H9 (cell line): ENCODE data around the gene RAB3GAP2. TPM values are rescaled to one million over a fixed set of nuclear protein-coding genes. Genes with fewer than 3 reads are reported as not detected.

Source experiments
- DNase-seq: peaks from one replicate; pipeline ENCODE4 v3.0.0-alpha.2; 2017
- H2AFZ ChIP-seq: one replicate; pipeline ENCODE4 v1.6.1; 2013; ENCODE audit warnings: mild to moderate bottlenecking, low read length, control low read depth, moderate library complexity
- H2AK5ac ChIP-seq: 2 replicates; pipeline ENCODE4 v1.6.1; 2013; ENCODE audit warnings: low read length, control low read depth, mixed read lengths; ENCODE audit not compliant: insufficient read length
- H2BK120ac ChIP-seq: one replicate; pipeline ENCODE4 v1.6.1; 2013; ENCODE audit warnings: low read depth, mild to moderate bottlenecking, low read length, control low read depth, inconsistent platforms; ENCODE audit not compliant: poor library complexity, severe bottlenecking
- H2BK12ac ChIP-seq: 2 replicates; pipeline ENCODE4 v1.6.1; 2013; ENCODE audit warnings: low read length, control low read depth, mixed read lengths, low read depth; ENCODE audit not compliant: insufficient read length
- H2BK15ac ChIP-seq: 2 replicates; pipeline ENCODE4 v1.6.1; 2013; ENCODE audit warnings: low read depth, low read length, control low read depth
- H2BK20ac ChIP-seq: one replicate; pipeline ENCODE4 v1.6.1; 2013; ENCODE audit warnings: low read depth, mild to moderate bottlenecking, low read length, control low read depth, inconsistent platforms; ENCODE audit not compliant: poor library complexity, severe bottlenecking
- H2BK5ac ChIP-seq: 2 replicates; pipeline ENCODE4 v1.6.1; 2013; ENCODE audit warnings: low read length, control low read depth, mixed read lengths; ENCODE audit not compliant: insufficient read length
- H3K14ac ChIP-seq: 2 replicates; pipeline ENCODE4 v1.6.1; 2013; ENCODE audit warnings: low read length, control low read depth; ENCODE audit not compliant: insufficient read depth
- H3K18ac ChIP-seq: 2 replicates; pipeline ENCODE4 v1.6.1; 2013; ENCODE audit warnings: low read depth, mild to moderate bottlenecking, mixed read lengths, low read length, control low read depth; ENCODE audit not compliant: insufficient read length
- H3K23ac ChIP-seq: 2 replicates; pipeline ENCODE4 v1.6.1; 2013; ENCODE audit warnings: low read length, control low read depth, mixed read lengths, low read depth; ENCODE audit not compliant: insufficient read length
- H3K23me2 ChIP-seq: 2 replicates; pipeline ENCODE4 v1.6.1; 2013; ENCODE audit warnings: low read depth, mild to moderate bottlenecking, mixed read lengths, low read length, control low read depth; ENCODE audit not compliant: insufficient read length, poor library complexity, severe bottlenecking
- H3K27ac ChIP-seq: 2 replicates; pipeline ENCODE4 v1.5.1; 2013; ENCODE audit warnings: low read length, control low read depth, mixed read lengths, low read depth; ENCODE audit not compliant: insufficient read length
- H3K27me3 ChIP-seq: 2 replicates; pipeline ENCODE4 v1.6.1; 2013; ENCODE audit warnings: low read length, control low read depth, inconsistent platforms; ENCODE audit not compliant: insufficient read depth
- H3K4ac ChIP-seq: 2 replicates; pipeline ENCODE4 v1.6.1; 2013; ENCODE audit warnings: low read depth, mild to moderate bottlenecking, control low read depth, inconsistent platforms, low read length, moderate library complexity
- H3K4me1 ChIP-seq: 2 replicates; pipeline ENCODE4 v1.6.1; 2013; ENCODE audit warnings: low read length, control low read depth, inconsistent platforms; ENCODE audit not compliant: insufficient read depth
- H3K4me2 ChIP-seq: 2 replicates; pipeline ENCODE4 v1.6.1; 2013; ENCODE audit warnings: low read length, control low read depth, mixed read lengths; ENCODE audit not compliant: insufficient read length, insufficient read depth
- H3K56ac ChIP-seq: 2 replicates; pipeline ENCODE4 v1.6.1; 2013; ENCODE audit warnings: low read depth, mild to moderate bottlenecking, mixed read lengths, low read length, control low read depth; ENCODE audit not compliant: insufficient read length
- H3K79me1 ChIP-seq: 2 replicates; pipeline ENCODE4 v1.6.1; 2013; ENCODE audit warnings: low read depth, mild to moderate bottlenecking, moderate library complexity, low read length, control low read depth, inconsistent platforms; ENCODE audit not compliant: insufficient read depth, poor library complexity, severe bottlenecking
- H3K79me2 ChIP-seq: 2 replicates; pipeline ENCODE4 v1.6.1; 2013; ENCODE audit warnings: low read length, control low read depth, inconsistent platforms; ENCODE audit not compliant: insufficient read depth
- H3K9ac ChIP-seq: 2 replicates; pipeline ENCODE4 v1.6.1; 2013; ENCODE audit warnings: low read length, control low read depth, mixed read lengths; ENCODE audit not compliant: insufficient read length; ENCODE audit errors: extremely low read depth
- H3K9me3 ChIP-seq: one replicate; pipeline ENCODE4 v1.6.1; 2013; ENCODE audit warnings: low read depth, low read length, inconsistent platforms; ENCODE audit not compliant: control insufficient read depth
- H3T11ph ChIP-seq: one replicate; pipeline ENCODE4 v1.6.1; 2013; ENCODE audit warnings: mild to moderate bottlenecking, low read length, control low read depth, inconsistent platforms
- H4K20me1 ChIP-seq: one replicate; pipeline ENCODE4 v1.6.1; 2013; ENCODE audit not compliant: control insufficient read depth, insufficient read length, insufficient read depth
- H4K5ac ChIP-seq: 2 replicates; pipeline ENCODE4 v1.6.1; 2013; ENCODE audit warnings: low read depth, mild to moderate bottlenecking, mixed read lengths, low read length, control low read depth; ENCODE audit not compliant: insufficient read length
- H4K8ac ChIP-seq: replicated peaks from 2 replicates; pipeline ENCODE4 v1.6.1; 2013; ENCODE audit warnings: low read length, control low read depth, mixed read lengths, low read depth; ENCODE audit not compliant: insufficient read length
- H4K91ac ChIP-seq: 2 replicates; pipeline ENCODE4 v1.6.1; 2013; ENCODE audit warnings: low read depth, mild to moderate bottlenecking, moderate library complexity, mixed read lengths, low read length, control low read depth; ENCODE audit not compliant: insufficient read length
- H3K27ac Mint-ChIP-seq, 3 experiments: 2 replicates in 2 of 3; 3 replicates in 1 of 3; pipeline ENCODE4 v1.8.0; 2020 to 2021; ENCODE audit warnings: mixed read lengths in 3 of 3, mild to moderate bottlenecking in 1 of 3, moderate library complexity in 1 of 3
- H3K27me3 Mint-ChIP-seq: 2 replicates; pipeline ENCODE4 v1.8.0; 2021; ENCODE audit warnings: low read depth, mild to moderate bottlenecking, moderate library complexity, mixed read lengths
- H3K36me3 Mint-ChIP-seq, 3 experiments: 2 replicates in 2 of 3; 3 replicates in 1 of 3; pipeline ENCODE4 v1.8.0; 2020 to 2021; ENCODE audit warnings: low read depth in 3 of 3, mixed read lengths in 3 of 3; ENCODE audit not compliant: insufficient read depth in 1 of 3
- H3K4me1 Mint-ChIP-seq, 2 experiments: 2 replicates each; pipeline ENCODE4 v1.8.0; 2020; ENCODE audit warnings: mixed read lengths in 2 of 2
- H3K4me3 Mint-ChIP-seq, 2 experiments: 2 replicates in 1 of 2; 3 replicates in 1 of 2; pipeline ENCODE4 v1.8.0; 2020 to 2021; ENCODE audit warnings: mild to moderate bottlenecking in 2 of 2, mixed read lengths in 2 of 2, moderate library complexity in 1 of 2
- H3K9me3 Mint-ChIP-seq, 2 experiments: 2 replicates in 1 of 2; 3 replicates in 1 of 2; pipeline ENCODE4 v1.8.0; 2020; ENCODE audit warnings: mild to moderate bottlenecking in 2 of 2, mixed read lengths in 2 of 2, moderate library complexity in 1 of 2
- CTCF ChIP-seq: fragments of 200-600 bp; sonication (generic); conservative IDR thresholded peaks from 3 replicates; pipeline ENCODE4 v1.8.0; 2021; ENCODE audit warnings: antibody characterized with exemption, mild to moderate bottlenecking
- total RNA-seq: library from RNA; stranded (reverse); gene quantifications from 2 replicates; pipeline ENCODE4 v1.2.1, GENCODE V29; 2021

RAB3GAP2 gene
- total RNA-seq, 1 experiment from 2014 or later, result 48.3 TPM

DNA sequence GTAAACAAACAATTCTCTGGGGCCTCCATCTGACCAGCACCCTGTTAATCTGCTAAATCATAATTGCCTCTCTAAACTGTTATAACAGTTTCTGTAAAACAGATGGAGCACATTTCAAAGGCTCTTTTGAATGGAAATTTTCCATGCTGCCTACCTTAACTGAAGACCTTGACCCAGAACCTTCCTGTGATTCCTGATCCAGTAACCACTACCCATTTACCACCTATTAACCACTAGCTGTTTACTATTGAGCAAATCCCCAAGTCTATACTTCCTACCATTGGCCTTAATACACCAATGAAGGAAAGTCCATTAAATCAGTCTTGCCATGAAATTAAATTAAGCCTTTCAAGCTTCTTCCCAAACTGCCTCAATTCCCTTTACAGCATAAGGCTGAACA, 46.3 kb downstream of the RAB3GAP2 start:
- no peak overlapping the region for H2AK5ac ChIP-seq
- no peak overlapping the region for H4K5ac ChIP-seq
- Mint-ChIP-seq H3K4me3 (no peak overlapping the region), H3K4me1 (peaks cover 47 to 53% of the 10 kb centered on the region in 2 experiments), H3K27ac (peak overlapping the region in 1 of 3 experiments; percentile 92; a peak in 2 of 7 replicates), H3K27me3 (no peaks in the 10 kb centered on the region), H3K9me3 (no peaks in the 10 kb centered on the region), H3K36me3 (peaks cover 2 to 8% (median 5%) of the 10 kb centered on the region in 3 experiments; a peak in 6 of 7 replicates)
- H4K8ac ChIP-seq, result no peak overlapping the region
- H3K23ac ChIP-seq, result no peak overlapping the region
- TF ChIP-seq CTCF, result no peak
- no peak overlapping the region for H2BK5ac ChIP-seq
- no peak overlapping the region for H3K14ac ChIP-seq
- no peak overlapping the region for H3K4me2 ChIP-seq
- H3K9ac ChIP-seq, result no peak overlapping the region
- no peaks in the 10 kb centered on the region for H3K27me3 ChIP-seq
- H3K4ac ChIP-seq, result no peak overlapping the region
- H3K79me1 ChIP-seq, result peaks cover 3% of the 10 kb centered on the region
- no peaks in the 10 kb centered on the region for H4K20me1 ChIP-seq
- no peak overlapping the region for H3K56ac ChIP-seq
- H3T11ph ChIP-seq, result no peak overlapping the region
- no peak overlapping the region for H2BK15ac ChIP-seq
- no peak overlapping the region for H3K18ac ChIP-seq
- peaks cover 3% of the 10 kb centered on the region; the same call in 1 of the 2 replicates for H3K4me1 ChIP-seq
- no peak overlapping the region for H2BK12ac ChIP-seq
- no peak overlapping the region for H3K27ac ChIP-seq
- no peak overlapping the region for H2BK120ac ChIP-seq
- H2BK20ac ChIP-seq, result no peak overlapping the region
- peaks cover 6% of the 10 kb centered on the region; the same call in 1 of the 2 replicates for H3K79me2 ChIP-seq
- H4K91ac ChIP-seq, result no peak overlapping the region
- DNase-seq, result no peak
- H2AFZ ChIP-seq, result no peak overlapping the region
- H3K9me3 ChIP-seq, result no peaks in the 10 kb centered on the region
- H3K23me2 ChIP-seq, result no peaks in the 10 kb centered on the region
